GM19351 (cell line): ENCODE measurements around the gene PPP1R27.

Experiments
- ATAC-seq: cut with Tn5 transposase; IDR thresholded peaks from one replicate; pipeline ENCODE4 v1.9.1; 2021; ENCODE audit warnings: mild to moderate bottlenecking, moderate library complexity; ENCODE audit not compliant: unreplicated experiment

The PPP1R27 gene

GRCh38 chr17:81863123-81863675 lies 28.3 kb upstream of the PPP1R27 start:
- ATAC-seq = no peak

DNA sequence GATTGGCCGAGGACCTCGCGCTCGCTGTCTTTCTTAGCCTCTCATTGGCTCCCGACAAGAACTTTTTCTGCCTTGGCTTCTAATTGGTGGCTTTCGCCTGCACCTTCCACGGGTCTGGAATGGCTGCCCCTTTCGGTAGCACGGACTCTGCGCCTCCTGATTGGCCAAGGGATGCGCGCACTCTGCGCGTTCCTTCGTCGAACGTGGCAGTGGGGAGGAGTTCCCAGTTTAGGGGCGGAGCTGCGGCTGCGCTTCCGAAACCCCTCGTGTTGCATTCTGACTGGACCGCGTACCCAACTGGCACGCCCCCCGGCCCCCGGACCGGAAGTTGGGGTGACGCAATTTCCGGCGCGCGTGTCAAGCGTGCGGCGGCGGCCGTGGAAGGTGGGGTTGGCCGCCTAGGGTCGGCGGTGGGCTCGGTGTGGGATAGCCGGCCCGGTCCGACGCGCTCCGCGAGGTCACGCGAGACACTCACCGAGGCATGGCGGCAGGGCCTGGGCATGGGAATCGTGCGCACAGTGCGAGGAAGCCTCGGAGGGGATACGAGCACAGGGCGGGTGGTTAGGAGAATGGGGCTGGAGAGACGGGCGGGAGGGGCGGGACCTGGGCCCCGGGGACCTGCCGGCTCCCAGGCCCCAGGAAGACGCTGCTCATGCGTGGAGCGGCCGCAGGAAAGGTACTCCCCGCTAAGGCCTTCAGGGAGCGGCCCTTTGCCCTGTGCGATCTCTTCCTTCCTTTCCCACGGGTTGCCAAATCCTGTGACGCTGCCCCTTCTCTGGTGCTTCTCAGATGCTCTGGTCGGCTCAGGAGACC lies 26.1 kb upstream of the PPP1R27 start:
- ATAC-seq = peak; percentile 84

DNA sequence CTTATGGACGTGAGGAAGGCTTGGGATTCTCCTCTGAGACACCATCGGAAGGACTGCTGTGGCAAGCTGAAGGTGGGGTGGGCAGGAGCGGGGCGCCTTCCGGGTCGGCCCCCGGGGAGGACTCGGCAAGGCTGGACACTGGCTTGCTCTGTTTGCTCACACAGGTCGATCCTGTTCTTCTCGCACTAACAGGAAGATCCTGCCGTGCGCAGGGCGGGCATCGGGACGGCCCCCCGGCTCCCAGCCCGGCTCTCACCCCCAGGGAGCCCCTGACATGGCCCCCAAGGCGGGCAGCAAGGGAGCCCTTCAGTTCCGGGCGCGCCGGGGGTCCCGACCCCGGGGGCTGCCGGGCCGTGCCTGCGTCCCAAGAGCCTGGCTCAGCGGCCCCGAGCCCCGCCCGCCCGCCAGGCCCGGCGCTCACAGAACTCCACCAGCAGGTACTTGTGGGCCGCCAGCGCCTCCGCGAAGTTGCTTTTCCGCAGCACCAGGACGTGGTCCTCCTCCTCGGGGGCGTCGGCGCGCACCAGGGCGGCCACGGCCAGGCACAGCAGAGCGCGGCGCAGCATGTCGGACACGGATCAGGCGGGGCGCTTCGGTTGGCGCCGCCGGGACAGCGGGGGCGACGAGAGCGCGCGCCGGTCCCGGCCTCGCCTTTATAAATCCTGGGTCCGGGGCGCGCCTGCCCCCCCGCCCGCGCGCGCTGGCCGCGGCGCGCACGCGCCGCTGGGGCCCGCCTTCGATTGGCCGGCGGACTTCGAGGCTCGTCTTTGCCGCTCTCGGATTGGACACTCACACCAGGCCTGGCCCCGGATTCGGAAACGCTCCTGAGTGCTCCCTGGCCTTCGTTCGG lies 25.3 kb upstream of the PPP1R27 start, which contains the start of gene P4HB:
Gene P4HB (minus strand): TSS at position 630 of the 850 bp plus-strand sequence. CDS start 64 bp downstream, at position 566.
- ATAC-seq = no peak

GRCh38 chr17:81858967-81859905 lies 24.4 kb upstream of the PPP1R27 start:
- ATAC-seq = no peak

GRCh38 chr17:81858170-81858966 lies 23.5 kb upstream of the PPP1R27 start:
- ATAC-seq = no peak

GRCh38 chr17:81854974-81855774 lies 20.3 kb upstream of the PPP1R27 start:
- no peak for ATAC-seq

DNA sequence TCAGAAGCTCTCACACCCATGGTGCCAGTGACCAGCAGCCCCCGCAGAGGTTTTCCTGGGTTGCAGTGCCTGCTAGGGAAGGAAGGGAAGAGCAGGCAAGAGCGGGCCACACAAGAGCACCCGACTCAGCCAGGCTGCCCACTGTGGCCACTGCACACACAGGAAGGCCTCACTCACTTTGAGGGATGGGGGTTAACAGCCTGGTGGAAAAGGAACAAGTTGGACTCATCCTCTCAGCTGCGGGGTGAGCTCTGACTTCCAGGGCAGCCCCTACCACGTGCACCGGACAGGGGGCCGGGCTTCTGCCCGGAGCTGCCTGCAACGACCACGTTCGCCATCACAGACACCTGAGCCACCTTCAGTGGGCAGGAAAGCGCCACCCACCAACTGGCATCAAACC lies 17.4 kb upstream of the PPP1R27 start:
- ATAC-seq = no peak

GRCh38 chr17:81851423-81851822 lies 16.6 kb upstream of the PPP1R27 start:
- no peak for ATAC-seq

GRCh38 chr17:81849457-81849856 lies 14.6 kb upstream of the PPP1R27 start:
- ATAC-seq = no peak

DNA sequence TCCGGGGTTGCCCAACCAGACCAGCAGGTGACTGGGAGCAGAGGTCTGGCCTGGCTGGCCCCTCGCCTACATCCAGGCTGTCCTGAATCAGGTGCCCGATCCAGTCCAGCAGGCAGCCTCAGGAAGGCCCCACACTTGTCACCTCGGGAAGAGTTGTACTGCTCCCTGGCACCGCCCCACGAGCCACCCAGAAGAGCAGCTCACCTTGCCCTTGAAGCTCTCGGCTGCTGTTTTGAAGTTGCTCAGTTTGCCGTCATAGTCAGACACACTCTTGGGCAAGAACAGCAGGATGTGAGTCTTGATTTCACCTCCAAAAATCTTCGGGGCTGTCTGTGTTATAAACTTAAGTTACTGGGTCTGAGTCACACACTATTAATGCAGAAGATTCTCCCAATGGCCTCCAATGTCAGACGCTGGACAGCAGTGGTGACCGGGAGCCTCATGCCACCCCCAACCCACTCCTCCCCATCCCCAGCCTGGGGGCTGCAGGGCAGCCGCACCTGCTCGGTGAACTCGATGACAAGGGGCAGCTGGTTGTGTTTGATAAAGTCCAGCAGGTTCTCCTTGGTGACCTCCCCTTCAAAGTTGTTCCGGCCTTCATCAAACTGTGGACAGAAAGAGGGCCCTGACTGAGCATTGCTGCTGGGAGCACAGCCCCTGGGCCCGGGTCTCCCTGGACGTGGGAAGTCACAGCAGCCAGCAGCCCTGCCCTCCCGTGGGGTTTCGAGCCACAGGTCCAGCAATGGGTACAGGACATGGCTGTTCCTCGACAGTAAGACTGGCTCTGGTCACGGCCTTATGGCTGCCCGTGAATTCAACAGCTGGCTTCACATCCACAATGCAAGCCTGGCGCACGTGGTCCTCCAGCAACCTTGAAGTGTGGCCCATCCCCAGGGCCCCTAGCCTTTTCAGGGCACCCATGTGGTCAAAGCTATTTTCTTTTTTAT lies 12.2 kb upstream of the PPP1R27 start:
- no peak for ATAC-seq

- ATAC-seq = no peak
These were observed 11.3 kb upstream of the PPP1R27 start for GRCh38 chr17:81845881-81846742.

DNA sequence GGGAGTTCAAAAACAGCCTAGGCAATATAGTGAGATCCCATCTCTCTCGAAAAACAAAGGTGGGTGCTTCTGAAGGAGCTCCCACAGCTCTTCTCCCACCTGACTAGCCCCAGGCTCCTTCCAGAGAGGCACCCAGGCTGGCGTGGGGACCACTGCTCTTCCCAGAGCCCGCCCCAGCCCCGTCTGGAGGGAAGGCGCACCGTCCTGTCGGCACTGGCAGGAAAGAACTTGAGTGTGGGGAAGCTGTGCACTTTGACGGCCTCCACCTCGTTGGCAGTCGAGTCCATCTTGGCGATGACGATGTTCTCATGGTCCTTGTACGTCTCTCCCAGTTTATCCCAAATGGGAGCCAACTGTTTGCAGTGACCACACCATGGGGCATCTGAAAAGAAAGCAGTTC lies 10.5 kb upstream of the PPP1R27 start:
- ATAC-seq = no peak

DNA sequence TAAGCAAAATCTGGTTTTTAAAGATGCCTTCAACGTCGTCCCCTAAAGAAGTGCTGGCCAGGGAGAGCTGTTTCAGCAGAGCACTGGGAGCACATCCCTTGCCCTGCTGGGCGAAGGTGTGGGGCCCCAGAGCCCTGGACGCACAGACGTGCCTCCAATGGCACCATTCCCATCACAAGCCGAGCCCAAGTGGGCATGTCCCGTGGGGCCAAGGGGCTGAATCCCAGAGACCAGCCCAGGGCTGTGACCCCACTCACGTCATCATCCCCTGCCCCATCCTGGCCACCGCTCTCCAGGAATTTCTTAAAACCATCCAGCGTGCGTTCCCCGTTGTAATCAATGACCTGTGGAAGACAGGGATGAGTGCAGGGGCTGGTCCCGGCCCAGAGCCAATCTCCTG lies 10.0 kb upstream of the PPP1R27 start:
- no peak for ATAC-seq

DNA sequence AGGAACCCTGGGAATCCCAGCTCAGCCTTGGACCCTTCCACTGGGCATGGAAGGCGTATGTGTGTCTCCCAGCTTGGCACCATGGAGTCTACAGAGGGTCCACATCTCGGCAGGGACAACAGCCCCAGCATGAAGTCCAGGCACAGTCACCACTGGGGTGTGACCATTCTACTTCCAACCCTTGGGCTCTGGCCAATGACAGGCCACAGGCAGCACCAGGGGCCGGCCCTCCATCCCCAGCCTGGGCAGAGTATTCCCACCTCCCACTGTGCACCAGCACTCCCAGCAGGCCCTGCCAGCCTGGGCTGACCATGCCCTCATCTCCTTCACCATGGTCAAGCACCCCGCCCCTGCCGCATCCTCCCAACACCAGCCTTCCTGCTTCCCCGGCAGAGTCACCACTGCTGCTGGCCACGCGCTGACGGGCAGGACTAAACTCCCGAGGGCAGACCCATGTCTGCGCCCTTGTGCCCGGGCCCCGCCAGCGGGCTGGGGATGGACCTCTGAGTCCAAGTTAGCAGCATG lies 9.5 kb upstream of the PPP1R27 start:
- no peak for ATAC-seq

- no peak for ATAC-seq
These were observed 9.0 kb upstream of the PPP1R27 start for GRCh38 chr17:81843713-81844326.
